ENCODE data around the gene CLTRN. TPM values are rescaled to one million over a fixed set of nuclear protein-coding genes. Genes with fewer than 3 reads are reported as not detected.
"Not testable (repeated sequence)": the region's sequence is repeated elsewhere in the genome, so short reads cannot be mapped to it uniquely, and the experiment has no call there.

Gene CLTRN
- total RNA-seq, 1 experiment from 2014 or later = 1.8 TPM

DNA sequence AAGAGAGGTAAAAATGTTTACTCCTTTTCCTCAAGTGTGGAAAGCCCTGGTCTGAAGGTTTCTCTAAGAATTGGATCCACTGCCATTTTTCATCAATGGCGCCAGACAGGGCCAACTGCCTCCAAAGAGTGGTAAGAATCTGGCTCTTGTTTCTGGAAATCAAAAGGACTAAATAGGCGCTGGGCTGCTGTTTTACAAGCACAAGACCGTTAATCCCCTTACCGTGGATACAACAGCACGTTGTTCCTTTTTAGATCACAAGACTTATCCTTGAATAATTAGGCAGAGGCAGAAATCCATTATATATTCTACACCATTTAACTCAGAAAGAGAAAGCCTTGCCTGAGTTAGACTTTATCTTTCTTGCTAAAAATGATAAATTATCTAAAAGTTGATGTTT lies 10.6 kb downstream of the CLTRN start:
- Histone ChIP-seq H2AK5ac (ENCODE audit: insufficient read length, low read length) (no peak overlapping the region), H3K9ac (ENCODE audit: extremely low read depth, insufficient read length, low read length) (no peak overlapping the region), H3K56ac (ENCODE audit: insufficient read length, low read depth, low read length) (no peak overlapping the region), H3K79me1 (ENCODE audit: insufficient read depth, low read depth, low read length, poor library complexity, severe bottlenecking) (no peaks in the 10 kb centered on the region), H2BK5ac (ENCODE audit: insufficient read length, low read length) (no peak overlapping the region), H4K8ac (replicated peaks; ENCODE audit: insufficient read length, low read depth, low read length) (no peak overlapping the region), H3K23ac (ENCODE audit: insufficient read length, low read depth, low read length) (no peak overlapping the region), H3K79me2 (ENCODE audit: insufficient read depth, low read length) (no peaks in the 10 kb centered on the region), H2BK20ac (ENCODE audit: low read depth, low read length, poor library complexity, severe bottlenecking) (no peak overlapping the region), H3K27me3 (ENCODE audit: insufficient read depth, low read length) (no peaks in the 10 kb centered on the region), H2BK120ac (ENCODE audit: low read depth, low read length, poor library complexity, severe bottlenecking) (no peak overlapping the region), H4K20me1 (ENCODE audit: control insufficient read depth, insufficient read depth, insufficient read length) (no peaks in the 10 kb centered on the region), H3K23me2 (ENCODE audit: insufficient read length, low read depth, low read length, poor library complexity, severe bottlenecking) (no peaks in the 10 kb centered on the region), H3K4ac (ENCODE audit: low read depth, low read length) (no peak overlapping the region), H3K18ac (ENCODE audit: insufficient read length, low read depth, low read length) (no peak overlapping the region), H3T11ph (ENCODE audit: low read length) (no peak overlapping the region), H3K4me1 (ENCODE audit: insufficient read depth, low read length) (no peaks in the 10 kb centered on the region), H2AFZ (ENCODE audit: low read length) (no peak overlapping the region), H4K5ac (ENCODE audit: insufficient read length, low read depth, low read length) (no peak overlapping the region), H3K27ac (ENCODE audit: insufficient read length, low read depth, low read length) (no peak overlapping the region), H3K14ac (ENCODE audit: insufficient read depth, low read length) (no peak overlapping the region), H2BK12ac (ENCODE audit: insufficient read length, low read depth, low read length) (no peak overlapping the region), H4K91ac (ENCODE audit: insufficient read length, low read depth, low read length) (no peak overlapping the region), H3K4me2 (ENCODE audit: insufficient read depth, insufficient read length, low read length) (no peak overlapping the region), H3K9me3 (ENCODE audit: control insufficient read depth, low read depth, low read length) (no peaks in the 10 kb centered on the region), H2BK15ac (ENCODE audit: low read depth, low read length) (no peak overlapping the region)
- WGBS (ENCODE audit: extremely low coverage, insufficient read length, low lambda C conversion rate) = no CpG with 5 or more reads among the region's 5 CpGs
- DNase-seq = no peak
- peaks cover 5% of the 10 kb centered on the region for H3K27me3 Mint-ChIP-seq (ENCODE audit: low read depth)
- no peak overlapping the region for H3K27ac Mint-ChIP-seq
- H3K4me1 Mint-ChIP-seq = no peaks in the 10 kb centered on the region
- no peaks in the 10 kb centered on the region for H3K9me3 Mint-ChIP-seq
- no peak for TF ChIP-seq CTCF (conservative IDR thresholded peaks at IDR 0.05)
- H3K4me3 Mint-ChIP-seq = no peak overlapping the region
- no peaks in the 10 kb centered on the region for H3K36me3 Mint-ChIP-seq (ENCODE audit: insufficient read depth in 1 of 3, low read depth in 3 of 3)

GRCh38 chrX:15647510-15647909 lies 17.1 kb downstream of the CLTRN start:
- not testable (repeated sequence) for H3K79me2 ChIP-seq (ENCODE audit: insufficient read depth, low read length); H3K4me1 ChIP-seq (ENCODE audit: insufficient read depth, low read length); H3K27ac ChIP-seq (ENCODE audit: insufficient read length, low read depth, low read length); H3K4me1 Mint-ChIP-seq; H3K4me3 Mint-ChIP-seq; H4K8ac ChIP-seq (replicated peaks; ENCODE audit: insufficient read length, low read depth, low read length); H2AFZ ChIP-seq (ENCODE audit: low read length); H3K4ac ChIP-seq (ENCODE audit: low read depth, low read length); H3K56ac ChIP-seq (ENCODE audit: insufficient read length, low read depth, low read length); H3K18ac ChIP-seq (ENCODE audit: insufficient read length, low read depth, low read length); H2AK5ac ChIP-seq (ENCODE audit: insufficient read length, low read length); H2BK20ac ChIP-seq (ENCODE audit: low read depth, low read length, poor library complexity, severe bottlenecking); H3K9ac ChIP-seq (ENCODE audit: extremely low read depth, insufficient read length, low read length); DNase-seq; H3K36me3 Mint-ChIP-seq (ENCODE audit: insufficient read depth in 1 of 3, low read depth in 3 of 3); H2BK15ac ChIP-seq (ENCODE audit: low read depth, low read length); H2BK12ac ChIP-seq (ENCODE audit: insufficient read length, low read depth, low read length); H4K91ac ChIP-seq (ENCODE audit: insufficient read length, low read depth, low read length); H4K5ac ChIP-seq (ENCODE audit: insufficient read length, low read depth, low read length); H3K23ac ChIP-seq (ENCODE audit: insufficient read length, low read depth, low read length); H3K9me3 Mint-ChIP-seq; H3T11ph ChIP-seq (ENCODE audit: low read length); H2BK5ac ChIP-seq (ENCODE audit: insufficient read length, low read length); H3K79me1 ChIP-seq (ENCODE audit: insufficient read depth, low read depth, low read length, poor library complexity, severe bottlenecking); H3K9me3 ChIP-seq (ENCODE audit: control insufficient read depth, low read depth, low read length); H3K27ac Mint-ChIP-seq; H3K23me2 ChIP-seq (ENCODE audit: insufficient read length, low read depth, low read length, poor library complexity, severe bottlenecking); H3K27me3 Mint-ChIP-seq (ENCODE audit: low read depth); H3K4me2 ChIP-seq (ENCODE audit: insufficient read depth, insufficient read length, low read length); H3K14ac ChIP-seq (ENCODE audit: insufficient read depth, low read length); H3K27me3 ChIP-seq (ENCODE audit: insufficient read depth, low read length); H4K20me1 ChIP-seq (ENCODE audit: control insufficient read depth, insufficient read depth, insufficient read length); H2BK120ac ChIP-seq (ENCODE audit: low read depth, low read length, poor library complexity, severe bottlenecking)
- no CpG with 5 or more reads among the region's 5 CpGs for WGBS (ENCODE audit: extremely low coverage, insufficient read length, low lambda C conversion rate)

Measured in H9 (cell line).